GM21825 (cell line): ENCODE measurements around the gene CUL3.
"Not testable (repeated sequence)": the region's sequence is repeated elsewhere in the genome, so short reads cannot be mapped to it uniquely, and the experiment has no call there.

Source experiments
- ATAC-seq: cut with Tn5 transposase; IDR thresholded peaks from one replicate; pipeline ENCODE4 v1.9.1; 2021; ENCODE audit warnings: mild to moderate bottlenecking, moderate library complexity; ENCODE audit not compliant: unreplicated experiment

Gene CUL3

DNA sequence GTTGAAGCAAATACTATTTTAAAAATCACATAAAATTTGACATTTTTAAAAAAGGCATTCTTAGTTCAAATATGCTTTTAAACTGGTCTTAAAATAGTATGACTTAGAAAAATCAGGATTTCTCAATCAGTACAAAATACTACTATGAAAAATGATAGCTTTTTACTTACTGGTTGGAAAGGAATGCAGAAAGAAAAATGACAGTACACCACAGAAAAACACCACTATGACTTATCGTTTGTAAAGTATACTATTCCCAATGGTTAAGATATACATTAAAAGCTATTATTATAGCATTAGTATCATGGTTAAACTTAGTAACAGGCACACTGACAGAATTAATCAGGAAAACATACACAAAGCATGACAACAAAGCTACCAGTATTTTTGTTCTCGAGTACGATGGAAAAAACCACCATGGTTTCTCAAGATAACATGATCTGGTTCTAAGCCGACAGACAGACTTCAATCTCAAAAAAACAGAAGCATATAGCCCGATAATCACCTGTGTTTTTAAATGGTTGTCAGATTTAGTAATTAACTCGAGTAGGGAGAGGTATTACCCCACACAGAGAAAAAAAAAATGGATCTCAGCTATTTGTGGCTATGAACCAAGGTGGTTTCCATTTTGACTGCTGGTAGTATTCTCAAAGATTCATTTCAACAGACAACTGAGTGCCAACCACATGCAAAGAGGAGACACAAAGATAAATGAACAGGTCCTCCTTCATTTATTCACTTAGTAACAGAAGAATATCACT, 39.1 kb downstream of the CUL3 start:
- no peak for ATAC-seq

GRCh38 chr2:224543939-224544338, 41.2 kb downstream of the CUL3 start:
- no peak for ATAC-seq

DNA sequence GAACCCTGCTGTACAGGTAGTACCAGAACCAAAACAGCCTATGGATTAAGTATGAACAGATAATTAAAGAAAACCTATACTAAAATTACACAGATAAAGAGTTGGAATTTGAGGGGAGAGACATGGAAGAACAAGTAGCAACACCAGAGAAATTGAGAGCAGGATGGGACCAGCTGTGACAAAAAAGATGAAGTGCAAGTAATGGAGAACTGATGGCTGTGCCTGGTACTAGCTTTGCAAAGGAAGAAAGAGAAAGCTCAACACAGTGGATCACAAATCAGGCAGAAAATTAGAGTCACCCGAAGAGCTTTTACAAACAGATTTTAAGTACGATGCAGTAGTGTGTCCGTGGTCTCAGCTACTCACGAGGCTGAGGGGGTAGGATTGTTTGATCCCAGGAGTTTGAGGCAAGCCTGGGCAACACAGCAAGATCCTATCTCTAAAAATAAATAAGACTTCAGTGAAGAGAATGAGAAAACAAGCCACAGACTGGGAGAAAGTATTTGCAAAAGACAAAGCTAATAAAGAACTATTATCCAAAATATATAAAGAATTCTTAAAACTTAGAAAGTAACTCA, 46.5 kb downstream of the CUL3 start:
- ATAC-seq: no peak

DNA sequence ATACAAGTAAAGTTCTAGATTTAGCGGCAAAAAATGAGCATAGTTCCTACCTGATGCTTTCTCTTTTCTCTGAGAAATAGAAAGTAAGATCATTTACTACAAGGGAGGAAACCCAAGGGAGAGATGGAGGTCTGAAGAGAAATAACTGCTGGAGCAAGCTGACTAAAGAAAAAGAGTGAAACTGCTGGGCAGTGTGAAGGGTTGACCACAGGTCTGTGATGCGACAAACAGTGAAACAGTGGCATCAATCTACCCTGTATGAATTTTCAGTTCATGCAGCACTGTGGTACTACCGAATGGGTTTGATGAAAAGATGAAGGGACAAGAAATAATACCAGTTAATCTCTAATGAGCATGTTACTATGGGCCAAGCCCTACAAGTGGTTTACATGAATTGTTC, 52.2 kb downstream of the CUL3 start:
- ATAC-seq: no peak

- ATAC-seq: no peak
Observed at GRCh38 chr2:224532441-224532840, 52.7 kb downstream of the CUL3 start.

- no peak for ATAC-seq
Observed at GRCh38 chr2:224528171-224528570, 57.0 kb downstream of the CUL3 start.

DNA sequence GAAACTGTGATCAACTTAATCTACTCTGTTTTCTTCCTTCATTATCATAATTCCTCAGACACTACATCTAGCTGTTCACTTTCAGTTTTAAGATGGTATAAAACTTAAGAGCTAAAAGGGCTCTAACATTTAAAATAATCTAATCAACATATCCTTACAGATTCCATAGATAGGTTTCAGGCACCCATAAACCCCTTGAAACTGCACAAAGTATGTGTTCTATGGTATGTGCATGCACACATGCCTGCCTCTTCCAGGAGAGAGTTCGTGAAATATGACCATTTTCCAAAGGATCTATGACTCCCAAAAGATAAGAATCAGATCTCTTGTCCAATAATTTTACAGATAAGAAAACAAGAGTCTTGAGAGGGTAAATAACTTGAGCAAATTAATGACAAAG, 59.4 kb downstream of the CUL3 start:
- no peak for ATAC-seq

GRCh38 chr2:224524657-224525056, 60.5 kb downstream of the CUL3 start:
- no peak for ATAC-seq

- ATAC-seq: peak; percentile 38
Observed at GRCh38 chr2:224523626-224524577, 61.3 kb downstream of the CUL3 start.

DNA sequence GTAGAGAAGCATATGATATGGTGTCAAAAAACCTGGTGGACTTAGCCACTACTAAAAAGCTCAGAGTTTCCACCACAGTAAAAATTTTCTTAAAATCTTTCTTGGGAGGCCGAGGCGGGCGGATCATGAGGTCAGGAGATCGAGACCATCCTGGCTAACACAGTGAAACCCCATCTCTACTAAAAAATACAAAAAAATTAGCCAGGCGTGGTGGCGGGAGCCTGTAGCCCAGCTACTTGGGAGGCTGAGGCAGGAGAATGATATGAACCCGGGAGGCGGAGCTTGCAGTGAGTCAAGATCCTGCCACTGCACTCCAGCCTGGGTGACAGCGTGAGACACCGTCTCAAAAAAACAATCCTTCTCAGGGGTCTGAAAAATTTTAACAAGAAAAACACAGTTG, 62.7 kb downstream of the CUL3 start:
- not testable (repeated sequence) for ATAC-seq

GRCh38 chr2:224520064-224520463, 65.1 kb downstream of the CUL3 start:
- ATAC-seq: peak; percentile 70

- ATAC-seq: no peak
Observed at GRCh38 chr2:224518806-224519580, 66.2 kb downstream of the CUL3 start.

DNA sequence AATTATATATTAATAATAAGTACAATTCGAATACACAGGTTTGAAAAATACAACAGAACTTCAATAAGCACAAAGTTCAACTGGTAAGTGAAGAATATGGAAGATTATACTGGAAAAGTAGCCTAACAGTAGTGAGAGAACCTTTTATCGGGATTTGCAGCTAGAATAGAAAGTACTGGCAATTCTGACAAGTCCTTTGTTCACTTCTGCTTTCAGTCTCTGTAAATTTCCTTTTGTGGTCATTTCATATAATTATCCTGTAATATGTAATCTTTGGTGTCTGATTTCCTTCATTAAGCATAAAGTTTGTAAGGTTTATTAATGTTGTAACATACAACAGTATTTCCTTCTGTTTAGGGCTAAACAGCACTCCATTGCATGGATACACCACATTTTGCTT, 67.2 kb downstream of the CUL3 start:
- no peak for ATAC-seq

DNA sequence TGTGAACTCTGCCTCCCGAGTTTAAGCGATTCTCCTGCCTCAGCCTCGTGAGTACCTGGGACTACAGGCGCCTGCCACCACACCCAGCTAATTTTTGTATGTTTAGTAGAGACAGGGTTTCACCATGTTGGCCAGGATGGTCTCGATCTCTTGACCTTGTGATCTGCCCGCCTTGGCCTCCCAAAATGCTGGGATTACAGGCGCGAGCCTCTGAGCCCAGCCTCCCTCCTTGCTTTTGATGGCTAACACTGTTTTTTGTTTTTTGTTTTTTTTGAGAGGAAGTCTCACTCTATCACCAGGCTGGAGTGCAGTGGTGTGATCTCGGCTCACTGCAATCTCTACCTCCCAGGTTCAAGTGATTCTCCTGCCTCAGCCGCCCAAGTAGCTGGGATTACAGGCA, 68.8 kb downstream of the CUL3 start:
- not testable (repeated sequence) for ATAC-seq

DNA sequence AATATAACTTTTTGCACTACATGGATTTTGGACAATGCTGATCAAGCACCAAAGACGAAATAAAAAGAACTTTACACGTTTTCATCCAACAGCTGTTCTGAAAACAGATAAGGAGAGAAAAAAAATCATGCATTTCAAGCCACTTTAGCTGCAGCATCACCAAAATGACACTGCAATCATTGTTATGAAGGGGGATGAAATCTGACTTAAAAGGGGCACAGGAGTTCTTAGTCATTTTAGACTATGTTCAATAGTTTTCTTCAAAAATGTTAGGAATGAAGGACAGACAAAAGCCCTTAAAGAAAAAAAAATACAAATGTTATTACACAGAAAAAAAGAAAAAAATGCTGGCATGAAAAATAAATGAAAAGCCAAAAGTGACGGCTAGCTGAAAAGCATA, 71.2 kb downstream of the CUL3 start:
- no peak for ATAC-seq

DNA sequence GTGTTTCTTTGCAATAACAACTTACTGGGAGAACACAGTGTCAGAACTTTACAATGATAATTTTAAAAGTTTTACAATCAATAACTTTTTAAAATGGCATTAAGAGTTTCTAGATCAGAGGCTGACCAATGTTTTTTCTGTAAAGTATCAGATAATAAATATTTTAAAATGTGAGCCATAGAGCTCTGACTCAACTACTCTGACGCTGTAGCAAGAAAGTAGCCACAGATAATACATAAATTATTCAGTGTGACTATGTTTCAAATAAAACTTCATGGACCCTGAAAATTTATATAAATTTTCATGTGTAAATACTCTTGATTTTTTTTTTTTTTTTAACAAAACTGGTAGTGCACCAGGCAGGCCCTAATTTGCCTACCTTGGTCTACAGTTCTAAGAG, 77.4 kb downstream of the CUL3 start:
- no peak for ATAC-seq

- ATAC-seq: no peak
Observed at GRCh38 chr2:224506494-224506893, 78.7 kb downstream of the CUL3 start.

- no peak for ATAC-seq
Observed at GRCh38 chr2:224498991-224499390, 86.2 kb downstream of the CUL3 start.

DNA sequence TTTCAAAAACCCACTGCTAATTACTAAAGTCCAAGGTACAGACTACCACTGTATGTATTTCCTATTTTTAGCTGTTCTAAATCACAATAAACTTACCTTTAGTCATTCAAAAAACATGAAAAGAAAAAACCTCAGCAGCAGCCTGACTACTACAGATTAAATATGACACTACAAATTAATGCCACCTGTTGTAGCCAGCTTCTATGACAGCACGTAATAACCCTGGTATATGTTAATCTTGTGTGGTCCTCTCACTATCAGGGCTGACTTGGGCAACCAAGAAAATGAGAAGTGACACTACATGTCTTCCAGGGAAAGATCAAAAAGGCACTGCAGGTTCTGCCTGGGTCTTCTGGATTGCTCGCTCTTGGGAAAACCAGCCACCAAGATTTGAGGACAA, 92.6 kb downstream of the CUL3 start:
- ATAC-seq: no peak

DNA sequence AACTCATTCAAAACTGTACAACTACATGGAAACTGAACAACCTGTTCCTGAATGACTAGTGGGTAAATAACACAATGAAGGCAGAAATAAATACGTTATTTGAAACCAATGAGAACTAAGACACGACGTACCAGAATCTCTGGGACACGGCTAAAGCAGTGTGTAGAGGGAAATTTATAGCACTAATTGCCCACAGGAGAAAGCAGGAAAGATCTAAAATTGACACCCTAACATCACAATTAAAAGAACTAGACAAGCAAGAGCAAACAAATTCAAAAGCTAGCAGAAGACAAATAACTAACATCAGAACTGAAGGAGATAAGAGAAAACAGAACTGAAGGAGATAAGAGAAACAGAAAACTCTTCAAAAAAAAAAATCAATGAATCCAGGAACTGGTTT, 97.2 kb downstream of the CUL3 start:
- not testable (repeated sequence) for ATAC-seq
